ENCODE results near the gene GTSE1. TPM values are rescaled to one million over a fixed set of nuclear protein-coding genes. Genes with fewer than 3 reads are reported as not detected.

Gene GTSE1
- total RNA-seq, 2 donors from 2014 or later, result 39.5 to 59.5 TPM

GRCh38 chr22:46267431-46268279, 29.0 kb upstream of the GTSE1 start, which contains the start of gene TTC38:
TTC38 (plus strand) TSS chr22:46268008; CDS start chr22:46268040, 32 bp downstream.
- H3K9ac ChIP-seq (ENCODE audit: extremely low read depth, low read length, poor library complexity, severe bottlenecking), result peak within 1 kb of the TSS; percentile 62
- WGBS, 2 experiments (ENCODE audit: insufficient coverage in 1 of 2, insufficient read length in 1 of 2), result 5 to 7% methylated on average over 18 to 74 of the region's 74 CpGs
- no peaks in the 10 kb centered on the region for H3K4me1 ChIP-seq (ENCODE audit: control insufficient read depth, insufficient read depth, low read length)
- Mint-ChIP-seq H3K4me1 (peaks cover 3% of the 10 kb centered on the region), H3K9me3 (peaks cover 38% of the 10 kb centered on the region), H3K36me3 (ENCODE audit: low read depth) (peaks cover 17% of the 10 kb centered on the region), H3K4me3 (peak within 1 kb of the TSS; percentile 74), H3K27me3 (ENCODE audit: insufficient read depth) (peaks cover 37% of the 10 kb centered on the region), H3K27ac (peak within 1 kb of the TSS; percentile 61)
- peak; percentile 94 for DNase-seq
- H3K9me3 ChIP-seq (ENCODE audit: control insufficient read depth, low read length), result peaks cover 32% of the 10 kb centered on the region
- peaks cover 6% of the 10 kb centered on the region for H3K36me3 ChIP-seq (ENCODE audit: control insufficient read depth, insufficient read depth, low read length)
- peak within 1 kb of the TSS; percentile 87 for H3K4me3 ChIP-seq (ENCODE audit: low read length)
- H3K27me3 ChIP-seq (ENCODE audit: control insufficient read depth, insufficient read depth, low read length, poor library complexity, severe bottlenecking), result peaks cover 13% of the 10 kb centered on the region
- H3K27ac ChIP-seq (ENCODE audit: low read depth, low read length), result no peak within 1 kb of the TSS
- no peak for TF ChIP-seq CTCF (conservative IDR thresholded peaks at IDR 0.05)

DNA sequence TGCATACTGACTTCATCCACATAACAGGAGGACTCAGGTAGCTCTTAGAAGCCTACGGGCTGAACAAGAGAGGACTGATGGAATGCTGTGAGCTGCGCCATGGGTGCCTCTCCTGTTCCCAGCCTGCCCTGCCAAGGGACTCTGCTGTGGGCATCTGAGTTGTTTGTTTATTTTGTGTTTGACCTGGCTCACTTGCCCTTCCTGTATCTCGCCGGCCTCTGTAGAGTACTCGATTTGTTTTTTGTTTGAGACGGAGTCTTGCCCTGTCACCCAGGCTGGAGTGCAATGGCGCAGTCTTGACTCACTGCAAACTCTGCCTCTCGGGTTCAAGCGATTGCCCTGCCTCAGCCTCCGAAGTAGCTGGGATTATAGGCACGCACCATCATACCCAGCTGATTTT, 27.1 kb upstream of the GTSE1 start:
- Histone ChIP-seq H3K27me3 (ENCODE audit: control insufficient read depth, insufficient read depth, low read length, poor library complexity, severe bottlenecking) (no peaks in the 10 kb centered on the region), H3K9me3 (ENCODE audit: control insufficient read depth, low read length) (peaks cover 18% of the 10 kb centered on the region), H3K4me3 (ENCODE audit: low read length) (no peak overlapping the region), H3K36me3 (ENCODE audit: control insufficient read depth, insufficient read depth, low read length) (peaks cover 11% of the 10 kb centered on the region), H3K4me1 (ENCODE audit: control insufficient read depth, insufficient read depth, low read length) (no peaks in the 10 kb centered on the region), H3K9ac (ENCODE audit: extremely low read depth, low read length, poor library complexity, severe bottlenecking) (no peak overlapping the region), H3K27ac (ENCODE audit: low read depth, low read length) (no peak overlapping the region)
- 89 to 96% methylated on average over 11 of the region's 11 CpGs for WGBS, 2 experiments (ENCODE audit: insufficient coverage in 1 of 2, insufficient read length in 1 of 2)
- Mint-ChIP-seq H3K4me1 (peaks cover 3% of the 10 kb centered on the region), H3K9me3 (peaks cover 24% of the 10 kb centered on the region), H3K4me3 (peak overlapping the region; percentile 74), H3K27me3 (ENCODE audit: insufficient read depth) (peaks cover 21% of the 10 kb centered on the region), H3K27ac (no peak overlapping the region), H3K36me3 (ENCODE audit: low read depth) (peaks cover 21% of the 10 kb centered on the region)
- no peak for TF ChIP-seq CTCF (conservative IDR thresholded peaks at IDR 0.05)
- no peak for DNase-seq

DNA sequence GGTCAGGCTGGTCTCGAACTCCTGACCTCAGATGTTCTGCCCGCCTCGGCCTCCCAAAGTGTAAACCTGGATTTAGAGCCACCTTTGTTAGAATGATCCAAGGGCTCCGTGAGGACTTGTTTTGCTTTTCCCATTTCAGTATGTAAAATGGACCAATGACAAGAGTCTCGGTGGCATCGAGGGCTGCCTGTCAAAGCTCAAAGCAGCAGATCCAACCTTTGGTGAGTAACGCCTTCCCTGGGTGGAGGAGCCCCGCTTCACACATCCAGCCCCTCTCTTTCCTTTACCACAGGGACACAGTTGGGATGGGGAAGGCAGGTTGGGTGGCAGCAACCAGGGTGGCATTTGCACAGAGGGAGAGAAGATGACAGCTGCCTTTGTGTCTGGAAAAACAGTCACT, 24.5 kb upstream of the GTSE1 start:
- Mint-ChIP-seq H3K4me1 (peaks cover 3% of the 10 kb centered on the region), H3K27ac (no peak overlapping the region), H3K27me3 (ENCODE audit: insufficient read depth) (no peaks in the 10 kb centered on the region), H3K4me3 (no peak overlapping the region), H3K9me3 (peaks cover 6% of the 10 kb centered on the region), H3K36me3 (ENCODE audit: low read depth) (peaks cover 43% of the 10 kb centered on the region)
- Histone ChIP-seq H3K4me3 (ENCODE audit: low read length) (no peak overlapping the region), H3K9me3 (ENCODE audit: control insufficient read depth, low read length) (peaks cover 13% of the 10 kb centered on the region), H3K36me3 (ENCODE audit: control insufficient read depth, insufficient read depth, low read length) (peaks cover 34% of the 10 kb centered on the region), H3K4me1 (ENCODE audit: control insufficient read depth, insufficient read depth, low read length) (no peaks in the 10 kb centered on the region), H3K27ac (ENCODE audit: low read depth, low read length) (no peak overlapping the region), H3K27me3 (ENCODE audit: control insufficient read depth, insufficient read depth, low read length, poor library complexity, severe bottlenecking) (no peaks in the 10 kb centered on the region), H3K9ac (ENCODE audit: extremely low read depth, low read length, poor library complexity, severe bottlenecking) (no peak overlapping the region)
- 85 to 95% methylated on average over 4 to 8 of the region's 8 CpGs for WGBS, 2 experiments (ENCODE audit: insufficient coverage in 1 of 2, insufficient read length in 1 of 2)
- TF ChIP-seq CTCF (conservative IDR thresholded peaks at IDR 0.05), result no peak
- no peak for DNase-seq

All from endodermal cell (in vitro differentiated cells).